Activated CD4-positive, alpha-beta T cell treated with anti-CD3 and anti-CD28 coated beads for 24 hours (primary cell): ENCODE measurements around the gene CLDN22.

Experiments
- DNase-seq, 2 donors: peaks; one replicate each; pipeline ENCODE4 v3.0.0-alpha.2; 2020; ENCODE audit warnings: low read depth in 2 of 2

CLDN22 gene

GRCh38 chr4:183320211-183321059, at the start of gene CLDN22:
Gene CLDN22 (minus strand): TSS chr4:183320276. CDS start chr4:183320218, 58 bp downstream.
- no peak for DNase-seq

- DNase-seq = no peak
Observed at GRCh38 chr4:183369073-183369472, 49.0 kb upstream of the CLDN22 start.

GRCh38 chr4:183366206-183366835, 46.2 kb upstream of the CLDN22 start:
- DNase-seq = no peak

- DNase-seq = no peak
Observed at GRCh38 chr4:183364025-183364424, 43.9 kb upstream of the CLDN22 start.

GRCh38 chr4:183362916-183363542, 43.0 kb upstream of the CLDN22 start:
- DNase-seq = no peak

- DNase-seq = no peak
Observed at GRCh38 chr4:183362036-183362435, 42.0 kb upstream of the CLDN22 start.

GRCh38 chr4:183360161-183360919, 40.3 kb upstream of the CLDN22 start:
- DNase-seq = no peak

GRCh38 chr4:183358215-183358755, 38.2 kb upstream of the CLDN22 start:
- DNase-seq = no peak

GRCh38 chr4:183356931-183357675, 37.0 kb upstream of the CLDN22 start:
- no peak for DNase-seq

- no peak for DNase-seq
Observed at GRCh38 chr4:183356173-183356830, 36.2 kb upstream of the CLDN22 start.

- DNase-seq = no peak
Observed at GRCh38 chr4:183355405-183355804, 35.3 kb upstream of the CLDN22 start.

GRCh38 chr4:183354219-183354618, 34.1 kb upstream of the CLDN22 start:
- no peak for DNase-seq

GRCh38 chr4:183353557-183353956, 33.5 kb upstream of the CLDN22 start:
- DNase-seq = no peak

- DNase-seq = no peak
Observed at GRCh38 chr4:183352546-183352945, 32.5 kb upstream of the CLDN22 start.

GRCh38 chr4:183350317-183351071, 30.4 kb upstream of the CLDN22 start:
- DNase-seq = no peak

- no peak for DNase-seq
Observed at GRCh38 chr4:183349673-183350072, 29.6 kb upstream of the CLDN22 start.

GRCh38 chr4:183348706-183349659, 28.9 kb upstream of the CLDN22 start:
- peak; percentile 8 to 12 for DNase-seq

- DNase-seq = no peak
Observed at GRCh38 chr4:183348136-183348535, 28.1 kb upstream of the CLDN22 start.

- DNase-seq = no peak
Observed at GRCh38 chr4:183347566-183347965, 27.5 kb upstream of the CLDN22 start.
